ENCODE measurements around the gene CABP2.
"Not testable (repeated sequence)": the region's sequence is repeated elsewhere in the genome, so short reads cannot be mapped to it uniquely, and the experiment has no call there.

The CABP2 gene

DNA sequence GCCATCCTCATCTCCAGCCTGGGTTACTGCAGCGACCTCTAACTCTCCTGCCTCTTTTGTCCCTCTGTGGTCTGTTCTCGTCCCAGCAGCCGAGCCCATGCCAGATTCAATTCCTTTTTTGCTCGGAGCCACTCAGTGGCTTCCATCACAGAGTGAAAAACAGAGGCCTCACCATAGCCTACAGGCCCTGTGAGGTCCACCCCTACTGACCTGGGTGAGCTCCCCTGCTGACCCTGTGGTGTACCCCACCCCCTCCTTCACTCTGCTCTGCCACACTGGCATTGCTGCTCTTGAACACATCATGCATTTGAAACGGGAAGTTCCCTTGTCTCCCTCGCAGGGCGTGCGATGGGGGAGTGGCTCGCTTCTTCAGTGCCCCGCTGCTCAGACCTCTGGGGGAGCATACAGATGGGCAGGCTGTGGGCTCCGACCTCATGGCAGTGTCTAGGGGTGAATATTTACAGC is 38.4 kb downstream of the CABP2 start:
- TF ChIP-seq CTCF (IDR thresholded peaks at IDR 0.05; ENCODE audit: control insufficient read depth, insufficient read depth, low read depth, low read length, missing control alignments), result no peak
- no peak for DNase-seq (ENCODE audit: low read depth)
- H3K4me3 ChIP-seq (ENCODE audit: control insufficient read depth, low read depth, low read length), result no peak overlapping the region

GRCh38 chr11:67483831-67484665 is 39.2 kb downstream of the CABP2 start:
- no peak for DNase-seq (ENCODE audit: low read depth)
- no peak overlapping the region for H3K4me3 ChIP-seq (ENCODE audit: control insufficient read depth, low read depth, low read length)
- no peak for TF ChIP-seq CTCF (IDR thresholded peaks at IDR 0.05; ENCODE audit: control insufficient read depth, insufficient read depth, low read depth, low read length, missing control alignments)

DNA sequence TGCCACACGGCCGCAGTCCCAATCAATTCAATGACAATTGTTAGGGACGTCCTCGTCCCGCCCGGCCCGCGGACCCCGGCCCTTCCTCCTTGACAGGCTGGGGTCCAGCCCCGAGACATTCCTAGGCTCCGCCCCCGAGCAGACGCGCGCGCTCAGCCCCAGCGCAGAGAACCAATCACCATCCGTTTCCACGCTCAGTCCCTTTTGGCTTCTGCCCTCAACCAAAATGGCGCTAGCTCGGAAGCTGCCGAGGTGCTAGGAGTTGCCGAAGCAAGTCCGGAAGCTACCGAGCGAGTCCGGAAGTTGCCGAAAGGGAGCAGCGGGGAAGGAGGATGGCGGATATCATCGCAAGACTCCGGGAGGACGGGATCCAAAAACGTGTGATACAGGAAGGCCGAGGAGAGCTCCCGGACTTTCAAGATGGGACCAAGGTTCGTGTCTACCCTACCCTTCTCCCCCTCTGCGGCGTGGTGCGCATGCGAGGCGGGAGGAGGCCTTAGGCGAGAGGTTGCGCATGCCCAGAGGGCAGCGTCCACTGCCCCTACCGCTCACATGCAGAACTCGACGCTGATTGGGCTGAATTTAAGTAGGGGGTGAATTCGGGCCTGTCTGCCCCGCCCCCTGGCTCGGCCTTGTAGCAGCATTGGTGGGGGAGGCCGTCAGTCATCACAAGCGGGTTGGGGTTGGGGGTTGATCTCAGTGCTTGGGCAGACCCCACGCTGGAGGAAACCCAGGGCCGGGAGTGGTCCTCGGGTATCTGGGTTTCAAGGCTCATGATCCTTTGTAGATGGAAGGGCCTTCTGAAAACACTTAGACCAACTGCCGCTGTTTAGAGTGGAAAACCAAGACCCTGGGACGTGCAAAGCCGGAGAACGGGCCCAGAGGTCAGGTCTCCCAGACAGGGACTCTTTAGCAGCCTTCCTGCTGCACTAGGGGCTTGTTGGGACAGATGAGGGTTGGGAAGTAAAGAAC is 40.1 kb downstream of the CABP2 start, which contains the start of gene AIP:
Gene AIP (plus strand): TSS at position 200 of the 972 bp plus-strand sequence. CDS start 133 bp downstream, at position 333.
- DNase-seq (ENCODE audit: low read depth), result peak; percentile 87
- peak within 1 kb of the TSS; percentile 66 for H3K4me3 ChIP-seq (ENCODE audit: control insufficient read depth, low read depth, low read length)
- peak; percentile 8 for TF ChIP-seq CTCF (IDR thresholded peaks at IDR 0.05; ENCODE audit: control insufficient read depth, insufficient read depth, low read depth, low read length, missing control alignments)

- TF ChIP-seq CTCF (IDR thresholded peaks at IDR 0.05; ENCODE audit: control insufficient read depth, insufficient read depth, low read depth, low read length, missing control alignments), result no peak
- DNase-seq (ENCODE audit: low read depth), result no peak
- peak overlapping the region; percentile 66 for H3K4me3 ChIP-seq (ENCODE audit: control insufficient read depth, low read depth, low read length)
Observed at GRCh38 chr11:67482275-67482826, 40.9 kb downstream of the CABP2 start.

DNA sequence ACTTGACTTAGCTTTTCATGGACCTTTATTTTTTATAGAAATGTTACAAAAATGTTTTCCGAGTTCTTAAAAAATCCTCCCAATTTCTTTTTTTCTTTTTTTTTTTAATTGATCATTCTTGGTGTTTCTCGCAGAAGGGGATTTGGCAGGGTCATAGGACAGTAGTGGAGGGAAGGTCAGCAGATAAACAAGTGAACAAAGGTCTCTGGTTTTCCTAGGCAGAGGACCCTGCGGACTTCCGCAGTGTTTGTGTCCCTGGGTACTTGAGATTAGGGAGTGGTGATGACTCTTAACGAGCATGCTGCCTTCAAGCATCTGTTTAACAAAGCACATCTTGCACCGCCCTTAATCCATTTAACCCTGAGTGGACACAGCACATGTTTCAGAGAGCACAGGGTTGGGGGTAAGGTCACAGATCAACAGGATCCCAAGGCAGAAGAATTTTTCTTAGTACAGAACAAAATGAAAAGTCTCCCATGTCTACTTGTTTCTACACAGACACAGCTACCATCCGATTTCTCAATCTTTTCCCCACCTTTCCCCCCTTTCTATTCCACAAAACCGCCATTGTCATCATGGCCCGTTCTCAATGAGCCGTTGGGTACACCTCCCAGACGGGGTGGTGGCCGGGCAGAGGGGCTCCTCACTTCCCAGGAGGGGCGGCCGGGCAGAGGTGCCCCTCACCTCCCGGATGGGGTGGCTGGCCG is 45.7 kb downstream of the CABP2 start:
- not testable (repeated sequence) for H3K4me3 ChIP-seq (ENCODE audit: control insufficient read depth, low read depth, low read length); DNase-seq (ENCODE audit: low read depth)

GRCh38 chr11:67476692-67477091 is 46.6 kb downstream of the CABP2 start:
- not testable (repeated sequence) for DNase-seq (ENCODE audit: low read depth); H3K4me3 ChIP-seq (ENCODE audit: control insufficient read depth, low read depth, low read length)

- DNase-seq (ENCODE audit: low read depth), result no peak
- no peak overlapping the region for H3K4me3 ChIP-seq (ENCODE audit: control insufficient read depth, low read depth, low read length)
- TF ChIP-seq CTCF (IDR thresholded peaks at IDR 0.05; ENCODE audit: control insufficient read depth, insufficient read depth, low read depth, low read length, missing control alignments), result no peak
Observed at GRCh38 chr11:67472882-67473281, 50.4 kb downstream of the CABP2 start.
